Naive B cell (primary cell): ENCODE results near the gene PGK1. TPM values are rescaled to one million over a fixed set of nuclear protein-coding genes. Genes with fewer than 3 reads are reported as not detected.

Experiments
- ATAC-seq, 2 donors: fragments of 150-1000 bp; cut with Tn5 transposase; 2 replicates each; pipeline ENCODE4 v1.10.0; 2021; ENCODE audit warnings: low read depth in 2 of 2, mild to moderate bottlenecking in 2 of 2, moderate library complexity in 2 of 2
- DNase-seq: peaks from one replicate; pipeline ENCODE4 v3.0.0; 2022
- H3K27ac Mint-ChIP-seq, 6 donors: one replicate each; pipeline ENCODE4 v1.8.0; 2020 to 2022; ENCODE audit warnings: mild to moderate bottlenecking in 6 of 6, mixed read lengths in 6 of 6, moderate library complexity in 5 of 6, inconsistent platforms in 2 of 6
- H3K27me3 Mint-ChIP-seq, 3 donors: one replicate each; pipeline ENCODE4 v1.8.0; 2021 to 2022; ENCODE audit warnings: mixed read lengths in 3 of 3, mild to moderate bottlenecking in 1 of 3
- H3K36me3 Mint-ChIP-seq, 2 donors: one replicate each; pipeline ENCODE4 v1.8.0; 2020 to 2022; ENCODE audit warnings: mixed read lengths in 2 of 2, inconsistent platforms in 1 of 2, mild to moderate bottlenecking in 1 of 2
- H3K4me1 Mint-ChIP-seq, 3 donors: one replicate each; pipeline ENCODE4 v1.8.0; 2020 to 2022; ENCODE audit warnings: mixed read lengths in 3 of 3, inconsistent platforms in 1 of 3, mild to moderate bottlenecking in 1 of 3, moderate library complexity in 1 of 3
- H3K4me3 Mint-ChIP-seq, 8 donors: one replicate each; pipeline ENCODE4 v1.8.0; 2020 to 2022; ENCODE audit warnings: mild to moderate bottlenecking in 8 of 8, mixed read lengths in 8 of 8, moderate library complexity in 8 of 8, inconsistent platforms in 2 of 8
- H3K9me3 Mint-ChIP-seq, 7 donors: one replicate each; pipeline ENCODE4 v1.8.0; 2020 to 2022; ENCODE audit warnings: mixed read lengths in 7 of 7, mild to moderate bottlenecking in 5 of 7, inconsistent platforms in 2 of 7, moderate library complexity in 1 of 7
- polyA plus RNA-seq, 6 donors: library from polyadenylated mRNA; unstranded; fragments of 300-500 nt; fragmentation: Illumina TruSeq; gene quantifications; one replicate each; pipeline ENCODE4 v1.2.3, GENCODE V29; 2021; ENCODE audit warnings: low read depth in 6 of 6

The PGK1 gene
- polyA plus RNA-seq, 6 donors from 2014 or later = 325 to 587 (median 365) TPM

GRCh38 chrX:78102091-78102490 lies 2.0 kb upstream of the PGK1 start:
- Mint-ChIP-seq H3K27ac (no peak overlapping the region), H3K27me3 (peaks cover 0 to 6% (median 5%) of the 10 kb centered on the region in 3 donors), H3K4me3 (peak overlapping the region in 1 of 8 donors; percentile 68), H3K36me3 (peaks cover 0 to 6% of the 10 kb centered on the region in 2 donors), H3K4me1 (peaks cover 16 to 28% (median 22%) of the 10 kb centered on the region in 3 donors), H3K9me3 (peaks cover 0 to 7% (median 3%) of the 10 kb centered on the region in 7 donors)
- DNase-seq (no peak), ATAC-seq (no peak)

- H3K27ac Mint-ChIP-seq = peak overlapping the region; percentile 82 to 97 (median 96)
- peaks cover 0 to 7% (median 3%) of the 10 kb centered on the region in 7 donors for H3K9me3 Mint-ChIP-seq
- H3K4me1 Mint-ChIP-seq = peaks cover 24 to 36% (median 32%) of the 10 kb centered on the region in 3 donors
- H3K4me3 Mint-ChIP-seq = peak overlapping the region; percentile 78 to 94 (median 91)
- ATAC-seq = no peak
- H3K36me3 Mint-ChIP-seq = peaks cover 0 to 6% of the 10 kb centered on the region in 2 donors
- H3K27me3 Mint-ChIP-seq = peaks cover 0 to 6% (median 5%) of the 10 kb centered on the region in 3 donors
- DNase-seq = no peak
Observed at GRCh38 chrX:78103001-78103622, 936 bp upstream of the PGK1 start.

GRCh38 chrX:78104447-78105176 lies 564 bp downstream of the PGK1 start:
- peak; percentile 4 to 16 for ATAC-seq
- H3K36me3 Mint-ChIP-seq = peaks cover 0 to 6% of the 10 kb centered on the region in 2 donors
- peak; percentile 23 for DNase-seq
- peaks cover 0 to 7% (median 3%) of the 10 kb centered on the region in 7 donors for H3K9me3 Mint-ChIP-seq
- H3K27ac Mint-ChIP-seq = peak overlapping the region; percentile 82 to 97 (median 96)
- peaks cover 0 to 6% (median 0%) of the 10 kb centered on the region in 3 donors for H3K27me3 Mint-ChIP-seq
- H3K4me1 Mint-ChIP-seq = peaks cover 28 to 49% (median 37%) of the 10 kb centered on the region in 3 donors
- H3K4me3 Mint-ChIP-seq = peak overlapping the region; percentile 78 to 94 (median 91)

GRCh38 chrX:78105944-78106650 lies 2.0 kb downstream of the PGK1 start:
- peaks cover 0 to 7% (median 3%) of the 10 kb centered on the region in 7 donors for H3K9me3 Mint-ChIP-seq
- ATAC-seq (no peak), DNase-seq (no peak)
- H3K4me1 Mint-ChIP-seq = peaks cover 30 to 49% (median 37%) of the 10 kb centered on the region in 3 donors
- peak overlapping the region; percentile 74 to 94 (median 83) for H3K4me3 Mint-ChIP-seq
- peak overlapping the region; percentile 62 to 95 (median 82) for H3K27ac Mint-ChIP-seq
- peaks cover 0 to 6% of the 10 kb centered on the region in 2 donors for H3K36me3 Mint-ChIP-seq
- no peaks in the 10 kb centered on the region for H3K27me3 Mint-ChIP-seq

GRCh38 chrX:78106651-78106986 lies 2.6 kb downstream of the PGK1 start:
- ATAC-seq (no peak), DNase-seq (peak; percentile 17)
- H3K27ac Mint-ChIP-seq = peak overlapping the region; percentile 62 to 95 (median 82)
- no peaks in the 10 kb centered on the region for H3K27me3 Mint-ChIP-seq
- H3K4me3 Mint-ChIP-seq = peak overlapping the region; percentile 61 to 94 (median 83)
- peaks cover 0 to 7% (median 3%) of the 10 kb centered on the region in 7 donors for H3K9me3 Mint-ChIP-seq
- H3K36me3 Mint-ChIP-seq = peaks cover 0 to 6% of the 10 kb centered on the region in 2 donors
- H3K4me1 Mint-ChIP-seq = peaks cover 30 to 49% (median 37%) of the 10 kb centered on the region in 3 donors

- Mint-ChIP-seq H3K27me3 (no peaks in the 10 kb centered on the region), H3K27ac (peak overlapping the region in 1 of 6 donors; percentile 28), H3K36me3 (peaks cover 0 to 6% of the 10 kb centered on the region in 2 donors), H3K4me1 (peaks cover 30 to 44% (median 37%) of the 10 kb centered on the region in 3 donors), H3K9me3 (peaks cover 0 to 3% (median 0%) of the 10 kb centered on the region in 7 donors), H3K4me3 (no peak overlapping the region)
- ATAC-seq (no peak), DNase-seq (no peak)
Observed at GRCh38 chrX:78109458-78109857, 5.4 kb downstream of the PGK1 start.

- Mint-ChIP-seq H3K4me3 (no peak overlapping the region), H3K27me3 (no peaks in the 10 kb centered on the region), H3K9me3 (peaks cover 0 to 2% (median 0%) of the 10 kb centered on the region in 7 donors), H3K36me3 (peaks cover 0 to 6% of the 10 kb centered on the region in 2 donors), H3K4me1 (peaks cover 20 to 29% (median 22%) of the 10 kb centered on the region in 3 donors), H3K27ac (peak overlapping the region in 1 of 6 donors; percentile 77)
- ATAC-seq = no peak
- no peak for DNase-seq
Observed at GRCh38 chrX:78111140-78111931, 7.3 kb downstream of the PGK1 start.

- no peak for DNase-seq
- Mint-ChIP-seq H3K27me3 (no peaks in the 10 kb centered on the region), H3K9me3 (peaks cover 0 to 11% (median 6%) of the 10 kb centered on the region in 7 donors), H3K36me3 (peaks cover 23 to 29% of the 10 kb centered on the region in 2 donors), H3K27ac (peak overlapping the region in 1 of 6 donors; percentile 25), H3K4me1 (peaks cover 4 to 11% (median 6%) of the 10 kb centered on the region in 3 donors), H3K4me3 (no peak overlapping the region)
- ATAC-seq = no peak
Observed at GRCh38 chrX:78116365-78116764, 12.3 kb downstream of the PGK1 start.

- Mint-ChIP-seq H3K4me1 (peaks cover 4 to 11% (median 6%) of the 10 kb centered on the region in 3 donors), H3K27ac (peak overlapping the region in 1 of 6 donors; percentile 25), H3K4me3 (no peak overlapping the region)
Observed at GRCh38 chrX:78116766-78117165, 12.7 kb downstream of the PGK1 start.

GRCh38 chrX:78118628-78119027 lies 14.6 kb downstream of the PGK1 start:
- DNase-seq = no peak
- peak overlapping the region in 2 of 6 donors; percentile 41 to 66 for H3K27ac Mint-ChIP-seq
- H3K4me1 Mint-ChIP-seq = peaks cover 4 to 11% (median 6%) of the 10 kb centered on the region in 3 donors
- peaks cover 0 to 11% (median 6%) of the 10 kb centered on the region in 7 donors for H3K9me3 Mint-ChIP-seq
- H3K4me3 Mint-ChIP-seq = peak overlapping the region in 1 of 8 donors; percentile 26
- H3K36me3 Mint-ChIP-seq = peaks cover 24 to 29% of the 10 kb centered on the region in 2 donors
- ATAC-seq = no peak
- no peaks in the 10 kb centered on the region for H3K27me3 Mint-ChIP-seq

More at GRCh38 chrX:78116766-78117165, 12.7 kb downstream of the PGK1 start:
- no peaks in the 10 kb centered on the region for H3K27me3 Mint-ChIP-seq
- H3K36me3 Mint-ChIP-seq = peaks cover 23 to 29% of the 10 kb centered on the region in 2 donors
- DNase-seq (no peak), ATAC-seq (no peak)
- peaks cover 0 to 11% (median 6%) of the 10 kb centered on the region in 7 donors for H3K9me3 Mint-ChIP-seq

- Mint-ChIP-seq H3K4me1 (peaks cover 4 to 11% (median 6%) of the 10 kb centered on the region in 3 donors), H3K36me3 (peaks cover 28 to 29% of the 10 kb centered on the region in 2 donors), H3K27ac (peak overlapping the region in 5 of 6 donors; percentile 23 to 91 (median 38))
Observed at GRCh38 chrX:78119521-78120227, 15.6 kb downstream of the PGK1 start.

GRCh38 chrX:78123190-78123589 lies 19.1 kb downstream of the PGK1 start:
- Mint-ChIP-seq H3K4me3 (no peak overlapping the region), H3K36me3 (peaks cover 15 to 18% of the 10 kb centered on the region in 2 donors), H3K4me1 (peaks cover 0 to 8% (median 4%) of the 10 kb centered on the region in 3 donors), H3K27me3 (no peaks in the 10 kb centered on the region), H3K27ac (peak overlapping the region in 1 of 6 donors; percentile 30), H3K9me3 (peaks cover 0 to 11% (median 6%) of the 10 kb centered on the region in 7 donors)
- ATAC-seq (no peak), DNase-seq (no peak)

More at GRCh38 chrX:78119521-78120227, 15.6 kb downstream of the PGK1 start:
- DNase-seq = no peak
- no peak for ATAC-seq
- no peaks in the 10 kb centered on the region for H3K27me3 Mint-ChIP-seq
- H3K9me3 Mint-ChIP-seq = peaks cover 0 to 11% (median 6%) of the 10 kb centered on the region in 7 donors
- H3K4me3 Mint-ChIP-seq = peak overlapping the region in 1 of 8 donors; percentile 9
